Measurements from ENCODE around the gene MYO1H. TPM values are rescaled to one million over a fixed set of nuclear protein-coding genes. Genes with fewer than 3 reads are reported as not detected.

Gene MYO1H
- total RNA-seq, 1 experiment from 2014 or later = 0.26 TPM

- Mint-ChIP-seq H3K36me3 (ENCODE audit: insufficient read depth in 1 of 3, low read depth in 3 of 3) (no peaks in the 10 kb centered on the region; a peak in 1 of 7 replicates), H3K27me3 (ENCODE audit: low read depth) (peaks cover 80% of the 10 kb centered on the region), H3K4me3 (peak overlapping the region; percentile 82 to 96), H3K27ac (no peak overlapping the region), H3K4me1 (peaks cover 8 to 13% of the 10 kb centered on the region in 2 experiments; a peak in 3 of 4 replicates), H3K9me3 (no peaks in the 10 kb centered on the region)
- no peak overlapping the region for H3K9ac ChIP-seq (ENCODE audit: extremely low read depth, insufficient read length, low read length)
- no peak for TF ChIP-seq CTCF (conservative IDR thresholded peaks at IDR 0.05)
- H4K20me1 ChIP-seq (ENCODE audit: control insufficient read depth, insufficient read depth, insufficient read length) = no peaks in the 10 kb centered on the region
- H3K27ac ChIP-seq (ENCODE audit: insufficient read length, low read depth, low read length) = no peak overlapping the region
- no peak overlapping the region for H4K91ac ChIP-seq (ENCODE audit: insufficient read length, low read depth, low read length)
- H2BK12ac ChIP-seq (ENCODE audit: insufficient read length, low read depth, low read length) = no peak overlapping the region
- no peaks in the 10 kb centered on the region for H3K79me2 ChIP-seq (ENCODE audit: insufficient read depth, low read length)
- H3K23me2 ChIP-seq (ENCODE audit: insufficient read length, low read depth, low read length, poor library complexity, severe bottlenecking) = peaks cover 13% of the 10 kb centered on the region
- no peak overlapping the region for H2AK5ac ChIP-seq (ENCODE audit: insufficient read length, low read length)
- no peak overlapping the region for H2BK5ac ChIP-seq (ENCODE audit: insufficient read length, low read length)
- H2BK120ac ChIP-seq (ENCODE audit: low read depth, low read length, poor library complexity, severe bottlenecking) = no peak overlapping the region
- no peak for DNase-seq
- H3K4me1 ChIP-seq (ENCODE audit: insufficient read depth, low read length) = no peaks in the 10 kb centered on the region
- H3K9me3 ChIP-seq (ENCODE audit: control insufficient read depth, low read depth, low read length) = no peaks in the 10 kb centered on the region
- H3K18ac ChIP-seq (ENCODE audit: insufficient read length, low read depth, low read length) = no peak overlapping the region
- H3K56ac ChIP-seq (ENCODE audit: insufficient read length, low read depth, low read length) = no peak overlapping the region
- H3K14ac ChIP-seq (ENCODE audit: insufficient read depth, low read length) = no peak overlapping the region; the same call in 1 of the 2 replicates
- H4K5ac ChIP-seq (ENCODE audit: insufficient read length, low read depth, low read length) = no peak overlapping the region
- no peak overlapping the region for H3K4ac ChIP-seq (ENCODE audit: low read depth, low read length)
- H2AFZ ChIP-seq (ENCODE audit: low read length) = no peak overlapping the region
- no CpG with 5 or more reads among the region's 99 CpGs for WGBS (ENCODE audit: extremely low coverage, insufficient read length, low lambda C conversion rate)
- H4K8ac ChIP-seq (replicated peaks; ENCODE audit: insufficient read length, low read depth, low read length) = no peak overlapping the region
- H2BK20ac ChIP-seq (ENCODE audit: low read depth, low read length, poor library complexity, severe bottlenecking) = no peak overlapping the region
- no peaks in the 10 kb centered on the region for H3K79me1 ChIP-seq (ENCODE audit: insufficient read depth, low read depth, low read length, poor library complexity, severe bottlenecking)
- no peak overlapping the region for H2BK15ac ChIP-seq (ENCODE audit: low read depth, low read length)
- no peak overlapping the region for H3K23ac ChIP-seq (ENCODE audit: insufficient read length, low read depth, low read length)
- no peak overlapping the region for H3T11ph ChIP-seq (ENCODE audit: low read length)
- peak overlapping the region; percentile 80 for H3K4me2 ChIP-seq (ENCODE audit: insufficient read depth, insufficient read length, low read length)
- H3K27me3 ChIP-seq (ENCODE audit: insufficient read depth, low read length) = peaks cover 32% of the 10 kb centered on the region
These were observed 38.1 kb upstream of the MYO1H start for GRCh38 chr12:109309381-109310246.

Measured in H9 (cell line).